ENCODE data around the gene WWC1.
"Not testable (repeated sequence)": the region's sequence is repeated elsewhere in the genome, so short reads cannot be mapped to it uniquely, and the experiment has no call there.

The WWC1 gene

GRCh38 chr5:168286863-168287262 lies 4.6 kb upstream of the WWC1 start:
- DNase-seq: not testable (repeated sequence)

- no peak for DNase-seq
Observed at GRCh38 chr5:168287362-168287761, 4.1 kb upstream of the WWC1 start.

GRCh38 chr5:168288349-168289245 lies 2.8 kb upstream of the WWC1 start:
- no peak for DNase-seq

- DNase-seq: no peak
Observed at GRCh38 chr5:168290902-168291341, 523 bp upstream of the WWC1 start.

- DNase-seq: no peak
Observed at GRCh38 chr5:168291964-168292785, 730 bp downstream of the WWC1 start.

- no peak for DNase-seq
Observed at GRCh38 chr5:168292786-168293696, 1.6 kb downstream of the WWC1 start.

- DNase-seq: peak; percentile 9
Observed at GRCh38 chr5:168295574-168296201, 4.2 kb downstream of the WWC1 start.

- no peak for DNase-seq
Observed at GRCh38 chr5:168296682-168297081, 5.2 kb downstream of the WWC1 start.

GRCh38 chr5:168298949-168299348 lies 7.5 kb downstream of the WWC1 start:
- no peak for DNase-seq

GRCh38 chr5:168299372-168299771 lies 7.9 kb downstream of the WWC1 start:
- DNase-seq: no peak

GRCh38 chr5:168300326-168301182 lies 9.1 kb downstream of the WWC1 start:
- no peak for DNase-seq

- no peak for DNase-seq
Observed at GRCh38 chr5:168301593-168302390, 10.3 kb downstream of the WWC1 start.

- no peak for DNase-seq
Observed at GRCh38 chr5:168302785-168303184, 11.3 kb downstream of the WWC1 start.

GRCh38 chr5:168303393-168304025 lies 12.1 kb downstream of the WWC1 start:
- no peak for DNase-seq

- no peak for DNase-seq
Observed at GRCh38 chr5:168304349-168304748, 12.9 kb downstream of the WWC1 start.

- no peak for DNase-seq
Observed at GRCh38 chr5:168305281-168305680, 13.8 kb downstream of the WWC1 start.

- DNase-seq: peak; percentile 25
Observed at GRCh38 chr5:168307022-168307421, 15.6 kb downstream of the WWC1 start.

GRCh38 chr5:168307925-168308584 lies 16.6 kb downstream of the WWC1 start:
- DNase-seq: no peak

GRCh38 chr5:168308976-168309598 lies 17.6 kb downstream of the WWC1 start:
- no peak for DNase-seq

All from MV-4-11 (cell line).